NCI-H1105 (cell line): Measurements from ENCODE around the gene PTPRQ.
"Not testable (repeated sequence)": the region's sequence is repeated elsewhere in the genome, so short reads cannot be mapped to it uniquely, and the experiment has no call there.

Source experiments
- DNase-seq: peaks from one replicate; lab custom pipeline; 2025; lab: John Stamatoyannopoulos, UW

Gene PTPRQ, protein sequence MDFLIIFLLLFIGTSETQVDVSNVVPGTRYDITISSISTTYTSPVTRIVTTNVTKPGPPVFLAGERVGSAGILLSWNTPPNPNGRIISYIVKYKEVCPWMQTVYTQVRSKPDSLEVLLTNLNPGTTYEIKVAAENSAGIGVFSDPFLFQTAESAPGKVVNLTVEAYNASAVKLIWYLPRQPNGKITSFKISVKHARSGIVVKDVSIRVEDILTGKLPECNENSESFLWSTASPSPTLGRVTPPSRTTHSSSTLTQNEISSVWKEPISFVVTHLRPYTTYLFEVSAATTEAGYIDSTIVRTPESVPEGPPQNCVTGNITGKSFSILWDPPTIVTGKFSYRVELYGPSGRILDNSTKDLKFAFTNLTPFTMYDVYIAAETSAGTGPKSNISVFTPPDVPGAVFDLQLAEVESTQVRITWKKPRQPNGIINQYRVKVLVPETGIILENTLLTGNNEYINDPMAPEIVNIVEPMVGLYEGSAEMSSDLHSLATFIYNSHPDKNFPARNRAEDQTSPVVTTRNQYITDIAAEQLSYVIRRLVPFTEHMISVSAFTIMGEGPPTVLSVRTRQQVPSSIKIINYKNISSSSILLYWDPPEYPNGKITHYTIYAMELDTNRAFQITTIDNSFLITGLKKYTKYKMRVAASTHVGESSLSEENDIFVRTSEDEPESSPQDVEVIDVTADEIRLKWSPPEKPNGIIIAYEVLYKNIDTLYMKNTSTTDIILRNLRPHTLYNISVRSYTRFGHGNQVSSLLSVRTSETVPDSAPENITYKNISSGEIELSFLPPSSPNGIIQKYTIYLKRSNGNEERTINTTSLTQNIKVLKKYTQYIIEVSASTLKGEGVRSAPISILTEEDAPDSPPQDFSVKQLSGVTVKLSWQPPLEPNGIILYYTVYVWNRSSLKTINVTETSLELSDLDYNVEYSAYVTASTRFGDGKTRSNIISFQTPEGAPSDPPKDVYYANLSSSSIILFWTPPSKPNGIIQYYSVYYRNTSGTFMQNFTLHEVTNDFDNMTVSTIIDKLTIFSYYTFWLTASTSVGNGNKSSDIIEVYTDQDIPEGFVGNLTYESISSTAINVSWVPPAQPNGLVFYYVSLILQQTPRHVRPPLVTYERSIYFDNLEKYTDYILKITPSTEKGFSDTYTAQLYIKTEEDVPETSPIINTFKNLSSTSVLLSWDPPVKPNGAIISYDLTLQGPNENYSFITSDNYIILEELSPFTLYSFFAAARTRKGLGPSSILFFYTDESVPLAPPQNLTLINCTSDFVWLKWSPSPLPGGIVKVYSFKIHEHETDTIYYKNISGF (N-terminal part only)

DNA sequence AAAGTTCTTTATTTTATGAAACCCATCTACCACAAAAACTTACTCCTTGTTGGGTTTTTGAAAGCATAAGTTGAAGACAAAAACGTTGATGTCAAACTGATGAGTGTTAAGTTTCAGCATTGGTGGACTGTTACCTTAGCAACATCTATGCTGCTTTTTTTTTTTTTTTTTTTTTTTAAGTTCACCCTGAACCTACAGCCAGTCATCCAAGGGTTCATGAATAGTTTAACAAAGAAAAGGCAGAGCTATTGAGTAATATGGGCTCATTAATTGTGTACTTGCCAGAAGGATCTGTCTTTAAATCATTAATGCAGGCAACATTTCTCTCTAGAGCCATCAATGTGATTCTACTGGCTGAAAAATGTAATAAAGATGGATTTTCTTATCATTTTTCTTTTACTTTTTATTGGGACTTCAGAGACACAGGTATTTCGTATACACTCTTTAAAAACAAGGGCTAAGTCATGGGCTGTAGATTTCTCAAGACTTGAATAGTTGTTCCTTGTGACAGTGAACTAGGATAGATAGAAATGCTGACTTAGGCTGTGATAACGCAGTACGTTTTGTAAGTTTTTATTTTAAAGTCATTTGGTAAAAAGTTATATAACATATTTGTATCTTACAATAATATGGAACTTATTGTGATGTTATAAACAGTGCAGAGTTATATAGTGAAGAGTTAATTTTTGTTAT, at the start of gene PTPRQ:
Gene PTPRQ, plus strand, starts transcription at position 262 of the 693 bp plus-strand sequence. Its CDS starts 111 bp downstream, at position 373.
- DNase-seq, result no peak

DNA sequence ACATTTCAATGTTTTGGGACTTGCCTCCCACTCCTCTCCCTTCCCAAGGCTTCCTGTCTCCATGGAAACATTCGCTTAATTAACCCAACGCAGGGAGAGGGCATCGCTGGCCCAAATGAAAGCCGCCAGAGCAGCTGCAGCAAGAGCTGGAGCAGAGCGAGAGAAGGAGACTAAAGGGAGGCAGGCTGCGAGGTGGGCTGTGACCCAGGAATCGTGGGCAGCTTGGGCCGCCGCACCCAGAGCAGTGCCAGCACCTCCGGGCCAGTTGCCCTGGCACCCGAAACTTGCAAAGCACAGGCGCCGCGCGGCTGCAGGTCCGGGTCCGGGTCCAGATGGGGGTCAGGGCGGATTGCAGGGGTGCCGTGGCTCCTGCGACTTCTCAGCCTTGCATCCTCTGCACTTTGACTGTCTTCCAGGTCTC, 43.5 kb upstream of the PTPRQ start:
- no peak for DNase-seq

DNA sequence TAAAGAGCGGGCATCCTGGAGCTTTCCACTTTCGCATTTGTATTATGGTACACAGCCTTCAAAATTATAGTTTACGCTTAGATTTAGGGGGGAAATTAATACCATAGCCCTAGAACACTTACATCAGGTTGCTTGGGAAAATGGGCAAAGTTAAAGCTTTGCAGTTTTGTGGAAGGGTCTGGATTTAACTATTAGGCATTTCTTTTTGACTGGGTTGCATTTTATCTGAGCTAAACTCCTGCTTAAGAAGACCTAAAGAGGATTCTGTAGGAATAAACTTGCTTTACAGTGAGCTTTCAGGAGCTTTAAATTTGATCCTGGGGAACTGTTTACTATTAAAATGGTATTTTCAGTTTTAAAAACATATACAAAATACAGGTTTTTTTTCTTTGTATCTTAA, 42.8 kb upstream of the PTPRQ start:
- no peak for DNase-seq

DNA sequence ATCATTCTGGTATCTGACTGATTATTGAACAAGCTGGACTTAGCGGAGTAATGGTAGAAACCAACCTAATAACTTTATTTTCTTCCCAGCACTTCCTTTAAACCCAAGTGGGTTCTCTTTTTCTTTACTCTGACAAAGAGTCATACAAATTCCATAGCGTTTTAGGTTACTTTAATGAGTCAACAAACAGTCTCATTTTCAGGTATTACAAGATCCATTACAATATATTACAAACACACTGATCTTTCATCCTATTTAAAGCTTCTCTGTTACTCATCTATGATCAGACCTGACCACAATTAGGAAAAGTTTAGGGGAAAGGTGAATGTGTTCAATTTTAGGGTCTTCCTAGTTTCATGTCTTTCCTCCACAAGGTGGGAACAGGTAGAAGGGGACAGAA, 39.4 kb upstream of the PTPRQ start:
- DNase-seq, result no peak

DNA sequence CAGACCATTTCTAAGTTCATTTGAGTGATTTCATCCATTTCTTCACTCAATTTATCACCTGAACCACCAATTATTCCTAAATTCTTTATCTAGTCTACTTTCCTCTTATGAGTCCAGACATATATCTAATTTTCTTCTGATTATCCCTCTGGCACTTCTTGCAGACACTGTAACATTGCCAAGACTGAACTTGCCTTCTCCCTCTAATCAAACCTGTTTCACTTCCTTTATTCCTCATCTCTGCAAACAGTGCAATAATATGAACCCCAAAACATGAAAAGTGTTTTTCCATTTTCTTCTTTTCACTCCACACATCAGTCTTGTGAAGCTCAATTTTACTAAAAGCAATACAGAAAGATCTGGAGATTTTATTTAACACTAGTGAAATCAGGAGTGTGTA, 37.8 kb upstream of the PTPRQ start:
- DNase-seq, result no peak

DNA sequence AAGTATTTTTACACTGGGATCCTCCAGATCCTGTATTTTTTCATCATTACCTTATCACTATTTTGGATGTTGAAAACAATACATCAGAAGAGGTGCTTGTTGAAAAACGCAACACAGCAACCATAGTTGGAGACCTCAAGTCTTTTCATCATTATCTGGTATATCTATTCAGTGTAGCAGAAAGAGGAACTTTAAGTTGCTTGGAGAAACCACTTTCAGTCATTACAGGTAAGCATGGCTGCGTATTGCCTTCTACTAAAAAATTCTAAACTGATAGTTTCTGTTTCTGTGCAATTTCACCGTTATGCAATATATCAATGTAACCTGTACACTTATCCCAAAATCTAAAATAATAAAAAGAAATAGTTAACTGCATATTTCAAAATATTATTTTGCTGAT, 32.2 kb upstream of the PTPRQ start:
- no peak for DNase-seq

DNA sequence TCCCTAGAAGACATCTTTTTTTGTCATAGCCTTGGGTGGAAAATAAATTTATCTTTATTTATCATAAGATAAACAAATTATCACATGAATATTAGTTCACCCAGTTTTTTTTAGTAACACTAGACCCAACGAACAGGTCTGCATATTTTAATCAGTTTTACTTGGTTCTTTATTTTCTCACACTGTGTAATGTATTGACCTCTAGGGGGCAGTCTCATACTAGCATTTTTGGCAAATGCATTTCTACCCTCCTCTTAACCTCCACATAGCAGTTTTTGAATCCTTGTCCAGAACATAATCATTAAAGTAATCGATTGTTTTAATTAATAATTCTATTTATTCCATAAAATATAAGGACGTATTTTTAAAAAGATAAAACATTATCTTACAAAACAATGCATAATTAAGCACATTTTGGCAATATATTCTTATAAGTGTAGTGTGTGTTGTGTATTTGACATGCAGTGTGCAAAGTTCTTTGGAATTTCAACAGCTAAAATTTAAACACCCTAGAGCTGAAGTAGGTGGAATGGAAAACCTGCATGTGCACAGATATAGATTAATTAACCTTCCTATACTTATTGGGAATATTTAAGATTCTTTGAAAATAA, 31.6 kb upstream of the PTPRQ start:
- peak; percentile 63 for DNase-seq

DNA sequence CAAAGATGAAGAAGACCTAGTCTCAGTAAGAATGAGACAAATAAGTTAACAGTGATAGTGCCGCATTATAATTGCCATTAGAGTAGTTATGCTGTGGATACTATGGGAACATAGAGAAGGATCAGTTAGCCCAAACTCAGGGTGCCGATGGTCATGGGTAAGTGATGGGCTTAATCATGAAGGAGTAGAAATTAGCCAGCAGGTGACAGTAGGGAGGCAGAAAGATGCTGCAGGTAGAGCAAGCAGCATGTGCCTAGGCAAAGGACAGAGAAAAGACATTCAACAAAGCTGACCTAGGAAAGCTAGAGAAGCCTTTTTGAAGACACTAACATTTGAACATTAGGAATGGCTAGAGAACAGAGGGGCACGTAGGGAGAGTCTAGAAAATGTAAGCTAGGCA, 30.6 kb upstream of the PTPRQ start:
- DNase-seq, result no peak

DNA sequence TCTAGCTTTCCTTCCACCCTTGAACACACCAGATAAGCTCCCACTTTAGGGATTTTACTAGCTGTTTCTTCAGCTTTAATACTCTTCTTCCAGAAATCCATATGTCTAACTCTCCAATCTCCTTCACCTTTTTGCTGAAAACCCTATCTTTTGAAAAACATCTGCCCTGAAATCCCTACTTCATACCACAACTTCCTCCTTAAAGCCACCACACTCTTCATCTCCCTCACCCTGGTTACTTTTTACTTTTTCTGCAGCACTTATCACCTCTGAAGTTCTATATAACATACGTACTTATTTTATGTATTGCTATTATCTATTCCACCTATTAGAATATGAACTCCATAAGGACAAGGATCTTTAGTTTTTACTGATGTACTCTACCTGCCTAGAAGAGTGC, 28.6 kb upstream of the PTPRQ start:
- DNase-seq, result no peak

DNA sequence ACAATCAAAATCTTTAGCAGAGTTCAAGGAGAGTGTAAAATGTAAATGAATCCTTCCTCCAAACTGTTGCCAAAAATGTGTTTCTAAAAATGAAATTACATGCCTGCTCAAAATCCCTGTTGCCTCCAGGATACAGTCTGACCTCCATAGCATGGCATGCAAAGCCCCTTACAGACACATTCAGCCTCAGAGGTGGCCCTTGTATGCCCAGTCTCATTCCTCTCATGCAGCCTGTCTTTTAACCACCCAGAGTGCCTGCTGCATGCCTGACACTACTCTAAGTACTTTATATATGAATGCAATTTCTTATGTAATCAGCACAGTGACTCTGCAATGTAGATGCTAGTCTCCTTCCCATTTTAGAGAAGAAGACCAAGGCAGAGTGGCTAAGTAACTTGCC, 24.4 kb upstream of the PTPRQ start:
- no peak for DNase-seq

DNA sequence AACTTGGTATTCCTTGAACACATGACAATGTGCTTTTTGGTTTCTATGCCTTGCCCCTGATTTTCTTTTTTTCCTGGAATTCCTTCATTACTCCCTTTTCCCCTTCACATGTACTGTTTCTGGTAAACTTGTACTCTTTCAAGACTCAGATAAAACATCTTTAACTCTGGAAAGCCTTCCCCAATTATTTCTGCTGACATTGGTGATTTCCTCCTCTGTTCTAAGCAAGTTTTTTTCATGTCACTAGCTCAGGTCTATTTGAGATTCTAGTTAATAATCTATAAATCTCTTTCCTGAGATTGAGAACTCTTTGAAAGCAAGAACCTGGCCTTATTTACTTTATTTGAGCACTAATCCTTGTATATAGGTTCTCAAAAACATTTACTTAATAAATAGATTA, 24.0 kb upstream of the PTPRQ start:
- no peak for DNase-seq

DNA sequence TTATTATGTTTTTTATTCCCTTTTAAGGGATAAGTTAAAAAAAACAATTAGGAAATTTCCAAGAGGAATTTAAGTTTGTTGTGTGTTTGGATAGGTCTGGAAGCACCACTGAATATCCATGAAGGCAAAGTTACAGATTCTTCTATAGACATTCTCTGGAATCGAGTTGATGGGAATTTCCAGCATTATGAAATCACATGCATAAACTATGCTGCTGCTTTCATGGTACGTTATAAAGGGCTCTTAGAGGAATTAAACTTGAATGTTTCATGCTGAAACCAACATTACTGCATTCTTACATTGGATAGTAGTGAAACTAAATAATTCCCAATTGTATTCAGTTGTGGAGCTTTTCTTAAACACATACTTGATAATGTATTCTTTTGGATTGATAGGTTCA, 21.5 kb upstream of the PTPRQ start:
- no peak for DNase-seq

DNA sequence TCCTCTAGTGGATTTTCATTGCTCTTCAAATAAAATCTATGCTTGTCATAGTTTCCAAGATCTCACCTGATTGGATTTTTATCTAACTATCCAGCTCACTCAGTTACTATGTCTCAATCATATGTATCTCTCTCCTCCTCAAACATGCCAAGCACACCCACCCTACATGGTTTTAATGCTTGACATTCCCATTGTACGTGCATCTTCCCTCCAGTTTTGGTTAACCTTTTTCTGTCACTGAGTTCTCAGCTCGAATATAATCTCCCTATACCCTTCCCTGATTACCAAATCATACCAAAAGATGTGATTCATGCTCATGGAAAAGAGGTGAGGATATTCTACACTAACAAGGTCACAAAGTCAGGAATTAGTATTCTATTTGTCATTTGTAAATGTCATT, 12.0 kb upstream of the PTPRQ start:
- no peak for DNase-seq

DNA sequence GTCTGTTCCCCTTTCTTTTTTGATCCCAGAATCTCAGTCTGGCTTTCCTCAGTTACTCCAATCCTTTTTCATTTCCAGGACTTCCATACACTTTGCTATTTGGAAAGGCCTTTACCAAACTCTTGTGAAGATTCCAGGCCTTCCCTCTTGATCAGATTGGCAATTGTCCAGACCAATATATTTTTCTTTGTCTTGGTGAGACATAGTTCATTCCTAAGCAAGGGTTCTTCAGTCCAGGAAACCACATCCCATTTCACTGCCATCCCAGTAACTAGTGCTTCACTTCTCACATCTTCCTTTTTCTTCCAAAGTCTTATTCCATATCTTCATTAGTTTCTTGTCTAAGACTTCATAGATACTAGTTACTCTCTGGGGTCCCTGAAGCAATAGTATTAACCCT, 2.1 kb upstream of the PTPRQ start:
- no peak for DNase-seq

DNA sequence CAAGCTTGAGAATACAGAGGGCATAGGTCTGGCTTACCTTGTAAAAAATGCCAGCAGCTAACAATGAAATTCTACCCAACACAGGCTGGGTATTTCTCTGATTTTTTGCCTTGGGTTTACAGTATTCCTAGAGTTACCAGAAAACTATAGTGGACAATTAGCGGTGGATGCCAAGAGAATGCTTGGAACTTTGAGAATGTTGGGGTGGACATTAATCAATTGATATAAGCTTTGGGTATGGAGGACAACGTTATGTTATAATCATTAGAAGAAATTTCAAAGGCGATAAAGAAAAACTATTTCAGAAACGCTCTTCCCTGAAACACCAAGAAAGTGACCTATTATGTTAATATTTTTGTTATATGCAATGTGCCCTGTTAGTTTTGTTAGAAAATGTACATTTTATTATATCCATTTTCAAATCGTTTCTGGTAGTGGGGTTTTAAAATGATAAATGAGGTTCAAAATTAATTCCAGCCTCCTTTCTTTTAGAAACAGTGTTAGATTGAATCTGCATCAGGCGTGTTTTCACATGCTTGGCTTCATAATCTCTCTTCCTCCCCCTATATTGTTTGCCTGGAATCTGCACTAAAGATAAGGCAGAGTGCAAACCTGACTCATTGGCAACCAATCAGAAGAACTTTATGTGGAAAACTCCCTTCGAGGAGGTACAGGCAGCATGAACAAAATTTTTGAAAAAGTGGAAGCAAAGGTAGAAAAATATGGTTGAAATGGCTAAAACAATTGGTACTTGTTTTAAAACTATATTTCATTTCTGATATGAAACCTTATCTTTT, 1.4 kb upstream of the PTPRQ start:
- DNase-seq, result no peak

DNA sequence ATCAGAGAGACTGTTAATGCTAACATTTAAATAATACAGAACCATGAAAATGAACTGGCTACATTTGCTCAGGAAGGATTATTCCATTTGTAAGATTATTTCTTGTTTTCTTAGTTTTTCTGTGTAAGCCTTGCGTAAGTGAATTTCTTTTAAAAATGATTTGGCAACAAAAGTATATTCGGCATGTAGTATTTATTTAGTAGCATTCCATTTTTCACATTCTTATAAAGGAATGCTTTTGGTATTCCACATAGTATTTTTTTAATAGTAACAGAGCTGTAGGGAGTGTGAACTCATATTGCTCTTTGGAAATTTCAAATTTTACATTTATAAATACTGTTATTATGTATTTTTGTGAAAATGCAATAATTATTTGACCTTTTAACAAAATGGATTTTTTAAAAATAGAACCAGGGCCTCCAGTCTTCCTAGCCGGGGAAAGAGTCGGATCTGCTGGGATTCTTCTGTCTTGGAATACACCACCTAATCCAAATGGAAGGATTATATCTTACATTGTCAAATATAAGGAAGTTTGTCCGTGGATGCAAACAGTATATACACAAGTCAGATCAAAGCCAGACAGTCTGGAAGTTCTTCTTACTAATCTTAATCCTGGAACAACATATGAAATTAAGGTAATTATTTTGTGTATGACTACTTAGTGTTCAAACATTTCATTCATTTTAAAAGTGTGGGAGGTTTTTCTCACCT, 1.2 kb downstream of the PTPRQ start:
- no peak for DNase-seq

DNA sequence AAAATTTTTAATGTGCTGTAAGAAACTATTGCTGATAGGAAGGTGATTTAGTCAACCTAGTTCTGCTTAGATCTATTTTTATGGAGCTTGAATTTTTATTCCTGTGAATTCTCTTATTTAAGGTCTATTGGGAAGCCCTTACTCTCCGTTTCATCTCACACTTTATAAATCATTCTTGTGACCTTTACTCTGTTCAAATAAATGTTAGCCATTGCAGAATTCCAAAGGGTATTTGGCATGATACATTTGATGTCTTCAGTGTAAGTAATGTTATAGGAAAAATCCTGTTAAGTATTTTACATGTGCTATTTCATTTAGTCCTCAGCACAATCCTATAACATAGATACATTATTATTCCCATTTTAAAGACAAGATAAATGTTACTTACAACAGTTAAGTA, 12.5 kb downstream of the PTPRQ start:
- DNase-seq, result no peak

DNA sequence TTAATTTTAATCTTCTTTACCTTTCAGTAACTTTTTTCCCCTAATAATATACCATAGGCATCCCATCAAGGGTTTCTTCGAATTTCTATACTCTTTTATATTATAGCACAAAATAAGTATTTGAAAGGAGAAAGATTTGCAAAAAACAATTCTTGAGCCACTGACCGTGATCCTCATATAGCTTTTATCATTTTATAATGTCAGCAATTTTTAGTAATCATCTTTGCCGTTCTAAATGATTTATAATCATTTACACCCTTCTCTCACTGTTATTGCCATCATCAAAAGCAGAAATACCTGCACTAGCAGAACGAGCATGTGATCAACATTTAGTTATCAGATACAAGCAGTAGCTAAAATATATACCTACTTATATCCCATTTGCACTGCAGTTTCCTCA, 16.9 kb downstream of the PTPRQ start:
- DNase-seq, result no peak

DNA sequence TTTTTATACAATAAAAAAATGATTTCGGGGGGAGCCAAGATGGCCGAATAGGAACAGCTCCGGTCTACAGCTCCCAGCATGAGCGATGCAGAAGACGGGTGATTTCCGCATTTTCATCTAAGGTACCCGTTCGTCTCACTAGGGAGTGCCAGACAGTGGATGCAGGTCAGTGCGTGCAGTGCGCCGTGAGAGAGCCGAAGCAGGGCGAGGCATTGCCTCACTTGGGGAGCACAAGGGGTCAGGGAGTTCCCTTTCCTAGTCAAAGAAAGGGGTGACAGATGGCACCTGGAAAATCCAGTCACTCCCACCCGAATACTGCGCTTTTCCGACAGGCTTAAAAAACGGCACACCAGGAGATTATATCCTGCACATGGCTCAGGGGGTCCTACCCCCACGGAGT, 17.8 kb downstream of the PTPRQ start:
- not testable (repeated sequence) for DNase-seq

DNA sequence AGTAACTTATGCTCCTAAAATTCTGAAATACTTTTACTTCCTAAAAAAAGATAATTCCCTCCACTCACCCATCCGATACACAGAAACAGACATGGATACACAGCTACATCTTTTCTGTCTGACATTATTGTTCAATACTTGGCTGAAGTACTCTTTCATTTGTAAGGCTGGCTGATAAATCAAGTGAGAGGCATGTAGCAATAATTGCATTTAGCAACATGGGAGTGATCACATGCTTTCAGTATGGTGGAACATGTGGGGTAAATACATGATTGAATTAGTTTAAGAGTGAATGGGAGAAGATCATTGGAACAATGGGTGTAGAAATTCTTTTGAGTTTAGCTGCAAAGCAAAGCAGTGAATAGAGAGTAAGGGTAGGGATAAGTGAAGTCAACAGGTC, 25.6 kb downstream of the PTPRQ start:
- DNase-seq, result no peak
